NT2/D1 (cell line): ENCODE measurements around the gene DIP2C.
"Not testable (repeated sequence)": the region's sequence is repeated elsewhere in the genome, so short reads cannot be mapped to it uniquely, and the experiment has no call there.

Source experiments
- DNase-seq: peaks from one replicate; pipeline ENCODE4 v3.0.0-alpha.2; 2011; ENCODE audit warnings: low read depth, low spot score
- H3K27me3 ChIP-seq: 2 replicates; pipeline ENCODE4 v1.6.0; 2011; ENCODE audit warnings: mild to moderate bottlenecking; ENCODE audit not compliant: insufficient read length, insufficient read depth
- H3K36me3 ChIP-seq: 2 replicates; pipeline ENCODE4 v1.6.1; 2011; ENCODE audit warnings: mild to moderate bottlenecking, low read length, mixed read lengths; ENCODE audit not compliant: insufficient read depth, insufficient read length
- H3K4me1 ChIP-seq: 2 replicates; pipeline ENCODE4 v1.5.1; 2011; ENCODE audit not compliant: insufficient read depth, insufficient read length
- H3K4me3 ChIP-seq: 2 replicates; pipeline ENCODE4 v1.5.1; 2011; ENCODE audit warnings: low read depth; ENCODE audit not compliant: insufficient read length
- H3K9ac ChIP-seq: 2 replicates; pipeline ENCODE4 v1.6.0; 2011; ENCODE audit warnings: low read depth; ENCODE audit not compliant: insufficient read length
- H3K9me3 ChIP-seq: 2 replicates; pipeline ENCODE4 v1.5.1; 2011; ENCODE audit warnings: mild to moderate bottlenecking, low read length; ENCODE audit not compliant: insufficient read depth
- SUZ12 ChIP-seq: IDR thresholded peaks from 2 replicates; pipeline ENCODE4 v1.6.1; 2011; ENCODE audit not compliant: insufficient read length, insufficient read depth; ENCODE audit errors: extremely low read depth
- YY1 ChIP-seq: IDR thresholded peaks from 2 replicates; pipeline ENCODE4 v1.6.1; 2011; ENCODE audit not compliant: insufficient read length, insufficient read depth
- ZNF274 ChIP-seq: IDR thresholded peaks from 2 replicates; pipeline ENCODE4 v1.6.1; 2011; ENCODE audit warnings: mild to moderate bottlenecking, low read depth, low read length

DIP2C gene

DNA sequence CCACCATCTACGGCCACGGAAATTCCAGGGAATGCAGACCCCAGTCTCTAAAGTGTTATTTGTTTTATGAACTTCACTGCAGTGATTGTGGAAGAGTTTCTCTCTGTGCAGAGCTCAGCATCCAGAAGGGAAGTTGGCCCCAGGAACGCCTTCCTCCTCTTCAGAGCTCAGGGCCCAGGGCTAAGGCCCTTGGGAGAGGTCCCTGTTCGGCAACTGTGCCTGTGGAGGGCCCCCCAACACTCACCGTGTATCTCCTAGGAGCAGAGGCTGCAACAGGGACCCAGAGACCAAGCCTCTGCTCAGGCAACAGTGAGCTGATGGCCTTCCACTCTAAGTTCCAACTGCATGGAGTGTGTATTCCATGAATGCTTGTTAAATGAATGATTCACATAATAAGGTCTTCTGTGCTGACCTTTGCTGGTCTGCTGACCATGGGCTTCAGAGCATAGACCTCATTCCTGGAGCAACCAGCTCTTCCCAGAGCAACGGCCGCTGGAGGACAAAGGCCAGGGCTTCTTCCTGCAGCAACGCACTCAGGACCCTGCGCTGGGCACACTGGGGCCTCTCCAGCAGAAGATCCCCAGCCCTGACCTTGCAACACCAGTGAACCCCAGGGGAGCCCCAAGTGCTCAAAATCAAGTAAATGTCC lies 7.7 kb downstream of the DIP2C start:
- no peaks in the 10 kb centered on the region for H3K4me1 ChIP-seq
- H3K4me3 ChIP-seq, result no peak overlapping the region
- DNase-seq, result no peak
- no peaks in the 10 kb centered on the region for H3K27me3 ChIP-seq
- no peak overlapping the region for H3K9ac ChIP-seq
- H3K9me3 ChIP-seq, result no peaks in the 10 kb centered on the region
- TF ChIP-seq YY1 (no peak), ZNF274 (no peak), SUZ12 (no peak)
- H3K36me3 ChIP-seq, result peaks cover 7% of the 10 kb centered on the region

GRCh38 chr10:680745-681144 lies 8.7 kb downstream of the DIP2C start:
- no peak for TF ChIP-seq ZNF274
- TF ChIP-seq SUZ12, result no peak
- no peak for TF ChIP-seq YY1
- peaks cover 4% of the 10 kb centered on the region for H3K36me3 ChIP-seq
- DNase-seq, result no peak
- H3K9me3 ChIP-seq, result no peaks in the 10 kb centered on the region
- no peaks in the 10 kb centered on the region for H3K27me3 ChIP-seq
- no peak overlapping the region for H3K4me3 ChIP-seq
- H3K4me1 ChIP-seq, result no peaks in the 10 kb centered on the region
- H3K9ac ChIP-seq, result no peak overlapping the region

DNA sequence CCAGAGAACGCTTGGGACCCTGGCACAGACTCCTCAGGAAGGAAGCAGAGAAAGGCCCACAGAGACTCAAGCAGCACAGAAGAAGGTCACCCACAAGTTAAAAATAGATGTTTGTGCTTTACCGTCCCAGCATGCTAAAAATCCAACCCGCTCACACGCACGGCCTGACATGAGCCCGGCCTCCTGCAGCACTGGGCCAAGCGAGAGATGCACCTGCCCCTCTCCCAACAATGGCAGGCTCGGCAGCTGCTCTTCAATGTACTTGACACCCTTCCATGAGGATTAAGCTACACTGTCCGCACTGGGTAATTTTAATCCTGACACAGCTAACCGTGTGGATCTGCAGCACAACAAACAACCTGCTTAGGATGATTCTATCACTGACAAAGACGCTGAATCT lies 9.3 kb downstream of the DIP2C start:
- TF ChIP-seq YY1 (no peak), SUZ12 (no peak), ZNF274 (no peak)
- Histone ChIP-seq H3K9ac (no peak overlapping the region), H3K27me3 (no peaks in the 10 kb centered on the region), H3K4me3 (no peak overlapping the region), H3K9me3 (no peaks in the 10 kb centered on the region), H3K36me3 (peaks cover 4% of the 10 kb centered on the region), H3K4me1 (no peaks in the 10 kb centered on the region)
- no peak for DNase-seq

- Histone ChIP-seq H3K9me3 (no peaks in the 10 kb centered on the region), H3K27me3 (no peaks in the 10 kb centered on the region), H3K4me1 (no peaks in the 10 kb centered on the region), H3K4me3 (no peak overlapping the region), H3K36me3 (peaks cover 4% of the 10 kb centered on the region), H3K9ac (no peak overlapping the region)
- DNase-seq, result no peak
- TF ChIP-seq YY1, result no peak
- no peak for TF ChIP-seq SUZ12
- TF ChIP-seq ZNF274, result no peak
These were observed 9.9 kb downstream of the DIP2C start for GRCh38 chr10:679556-679955.

GRCh38 chr10:678662-679005 lies 10.8 kb downstream of the DIP2C start:
- H3K4me1 ChIP-seq, DNase-seq, H3K9me3 ChIP-seq, H3K4me3 ChIP-seq, H3K27me3 ChIP-seq, H3K36me3 ChIP-seq, H3K9ac ChIP-seq: not testable (repeated sequence)

DNA sequence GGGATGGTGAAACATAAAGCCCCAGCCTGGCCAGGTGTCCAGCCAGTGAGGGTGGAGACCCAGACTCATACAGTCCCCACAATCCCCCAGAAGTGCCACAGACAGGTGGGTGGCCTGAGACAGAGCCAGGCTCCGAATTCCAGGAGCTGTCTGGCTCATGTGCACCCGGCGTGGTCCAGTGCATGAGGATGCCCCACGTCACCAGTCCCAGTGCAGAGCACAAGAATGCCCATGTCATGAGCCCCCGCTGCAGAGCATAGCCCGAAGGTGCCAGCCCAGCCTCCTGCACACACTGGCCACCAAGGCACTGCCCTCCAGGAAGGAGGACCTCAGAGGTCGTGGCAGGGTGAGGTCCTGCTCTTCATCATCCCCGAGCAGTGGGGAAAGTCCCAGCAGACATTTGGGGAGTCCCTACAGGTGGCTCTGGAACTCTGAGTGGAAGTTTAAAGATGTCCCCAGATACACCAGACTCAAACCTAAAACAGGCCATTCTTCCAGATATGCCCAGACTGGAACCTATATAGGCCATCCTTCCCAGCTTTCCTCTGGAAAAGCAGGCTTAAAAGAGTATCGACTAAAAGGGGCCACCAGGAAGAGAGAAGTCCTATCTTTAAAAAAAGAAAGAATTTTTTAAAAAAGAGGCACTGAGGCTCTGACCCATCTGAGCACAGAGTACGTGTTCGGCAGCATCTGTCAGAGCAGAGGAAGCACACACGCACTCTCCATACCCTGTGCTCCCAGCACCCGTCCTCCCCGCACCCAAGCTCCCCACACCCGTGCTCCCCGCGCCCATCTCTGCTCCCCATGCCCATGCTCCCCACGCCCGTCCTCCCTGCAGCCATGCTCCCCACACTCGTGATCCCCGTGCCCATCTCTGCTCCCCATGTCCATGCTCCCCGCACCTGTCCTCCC lies 11.5 kb downstream of the DIP2C start:
- Histone ChIP-seq H3K9me3 (no peaks in the 10 kb centered on the region), H3K9ac (no peak overlapping the region), H3K36me3 (peaks cover 4% of the 10 kb centered on the region), H3K4me3 (no peak overlapping the region), H3K27me3 (no peaks in the 10 kb centered on the region), H3K4me1 (no peaks in the 10 kb centered on the region)
- DNase-seq, result no peak
- TF ChIP-seq YY1, result no peak
- TF ChIP-seq SUZ12, result no peak
- TF ChIP-seq ZNF274, result no peak

DNA sequence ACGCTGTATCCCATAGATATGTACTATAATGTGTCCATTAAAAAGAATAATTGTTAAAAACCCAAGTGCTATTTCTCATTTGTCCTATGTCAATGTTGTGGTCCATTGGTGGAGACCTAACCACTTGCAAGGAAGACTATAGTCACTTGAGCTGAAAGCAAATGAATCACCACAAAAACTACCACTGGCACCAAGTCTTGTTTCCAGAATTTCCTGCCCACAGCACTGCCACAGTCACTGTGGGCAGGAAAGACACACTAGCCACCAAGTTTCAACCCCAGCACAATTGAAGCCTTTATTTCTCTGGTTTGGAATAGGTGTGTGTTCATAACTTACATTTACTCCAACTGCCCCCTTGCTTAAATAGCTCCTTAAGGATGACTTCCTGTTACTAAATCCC lies 12.4 kb downstream of the DIP2C start:
- no peak overlapping the region for H3K4me3 ChIP-seq
- no peak for TF ChIP-seq YY1
- TF ChIP-seq ZNF274, result no peak
- TF ChIP-seq SUZ12, result no peak
- no peaks in the 10 kb centered on the region for H3K4me1 ChIP-seq
- no peaks in the 10 kb centered on the region for H3K27me3 ChIP-seq
- no peak overlapping the region for H3K9ac ChIP-seq
- no peak for DNase-seq
- H3K9me3 ChIP-seq, result no peaks in the 10 kb centered on the region
- H3K36me3 ChIP-seq, result peaks cover 4% of the 10 kb centered on the region
